ENCODE results near the gene HOXB3.
"Not testable (repeated sequence)": the region's sequence is repeated elsewhere in the genome, so short reads cannot be mapped to it uniquely, and the experiment has no call there.

HOXB3 gene

GRCh38 chr17:48527547-48527932 lies 62.5 kb downstream of the HOXB3 start:
- no peak for DNase-seq (ENCODE audit: low read depth in 2 of 2)

- DNase-seq (ENCODE audit: low read depth in 2 of 2), result no peak
Measured at GRCh38 chr17:48526608-48527546, 63.2 kb downstream of the HOXB3 start.

- no peak for DNase-seq (ENCODE audit: low read depth in 2 of 2)
Measured at GRCh38 chr17:48523010-48523409, 67.0 kb downstream of the HOXB3 start.

GRCh38 chr17:48522031-48522653 lies 67.9 kb downstream of the HOXB3 start:
- DNase-seq (ENCODE audit: low read depth in 2 of 2), result no peak

GRCh38 chr17:48520631-48521079 lies 69.4 kb downstream of the HOXB3 start:
- no peak for DNase-seq (ENCODE audit: low read depth in 2 of 2)

- no peak for DNase-seq (ENCODE audit: low read depth in 2 of 2)
Measured at GRCh38 chr17:48519427-48519826, 70.6 kb downstream of the HOXB3 start.

- no peak for DNase-seq (ENCODE audit: low read depth in 2 of 2)
Measured at GRCh38 chr17:48517478-48517877, 72.6 kb downstream of the HOXB3 start.

- no peak for DNase-seq (ENCODE audit: low read depth in 2 of 2)
Measured at GRCh38 chr17:48515925-48516900, 73.8 kb downstream of the HOXB3 start.

GRCh38 chr17:48514477-48514876 lies 75.6 kb downstream of the HOXB3 start:
- DNase-seq (ENCODE audit: low read depth in 2 of 2), result no peak

GRCh38 chr17:48513666-48514455 lies 76.2 kb downstream of the HOXB3 start:
- no peak for DNase-seq (ENCODE audit: low read depth in 2 of 2)

GRCh38 chr17:48513097-48513496 lies 76.9 kb downstream of the HOXB3 start:
- DNase-seq (ENCODE audit: low read depth in 2 of 2), result no peak

GRCh38 chr17:48510761-48511604 lies 79.1 kb downstream of the HOXB3 start:
- peak; percentile 6 to 15 for DNase-seq (ENCODE audit: low read depth in 2 of 2)

GRCh38 chr17:48510381-48510760 lies 79.7 kb downstream of the HOXB3 start:
- no peak for DNase-seq (ENCODE audit: low read depth in 2 of 2)

GRCh38 chr17:48509708-48510107 lies 80.3 kb downstream of the HOXB3 start:
- DNase-seq (ENCODE audit: low read depth in 2 of 2), result not testable (repeated sequence)

GRCh38 chr17:48506246-48506645 lies 83.8 kb downstream of the HOXB3 start:
- no peak for DNase-seq (ENCODE audit: low read depth in 2 of 2)

- no peak for DNase-seq (ENCODE audit: low read depth in 2 of 2)
Measured at GRCh38 chr17:48505788-48506187, 84.3 kb downstream of the HOXB3 start.

GRCh38 chr17:48504953-48505352 lies 85.1 kb downstream of the HOXB3 start:
- no peak for DNase-seq (ENCODE audit: low read depth in 2 of 2)

GRCh38 chr17:48503747-48504146 lies 86.3 kb downstream of the HOXB3 start:
- DNase-seq (ENCODE audit: low read depth in 2 of 2), result no peak

GRCh38 chr17:48502901-48503300 lies 87.1 kb downstream of the HOXB3 start:
- DNase-seq (ENCODE audit: low read depth in 2 of 2), result no peak

- DNase-seq (ENCODE audit: low read depth in 2 of 2), result no peak
Measured at GRCh38 chr17:48502312-48502711, 87.7 kb downstream of the HOXB3 start.

Data from activated CD4-positive, alpha-beta T cell treated with anti-CD3 and anti-CD28 coated beads for 24 hours (primary cell).